HEK293 (cell line): Measurements from ENCODE around the gene LRRC4C.

Experiments used
- CTCF ChIA-PET: fragments of 350-600 bp; formaldehyde crosslinking; extraction: SDS; loops from one replicate; lab custom pipeline; 2021; ENCODE audit warnings: antibody characterized with exemption; lab: Yijun Ruan, JAX
- POLR2A ChIA-PET: fragments of 300-600 bp; formaldehyde crosslinking; extraction: SDS; loops from one replicate; lab custom pipeline; 2020; ENCODE audit warnings: antibody characterized with exemption, inconsistent platforms; lab: Yijun Ruan, JAX
- H3K27ac ChIP-seq: fragments of 200-500 bp; sonication (Bioruptor generic); 2 replicates; pipeline ENCODE4 v1.5.1; 2014; ENCODE audit warnings: low read depth, low read length, control low read depth, inconsistent platforms; ENCODE audit errors: extremely low read depth
- H3K36me3 ChIP-seq, 2 experiments: fragments of 200-500 bp in 1 of 2; sonication (Bioruptor generic) in 1 of 2; 1 replicate in 1 of 2; 2 replicates in 1 of 2; pipeline ENCODE4 v1.5.1; 2014 to 2017; ENCODE audit warnings: inconsistent platforms in 2 of 2, low read length in 2 of 2; ENCODE audit not compliant: control insufficient read depth in 2 of 2, insufficient read depth in 1 of 2
- H3K4me1 ChIP-seq: fragments of 200-500 bp; sonication (Bioruptor generic); 2 replicates; pipeline ENCODE4 v1.5.1; 2014; ENCODE audit warnings: mild to moderate bottlenecking, low read length, inconsistent platforms; ENCODE audit not compliant: control insufficient read depth, insufficient read depth
- H3K4me3 ChIP-seq: 2 replicates; pipeline ENCODE4 v1.5.1; 2011; ENCODE audit warnings: low read depth, mild to moderate bottlenecking, control low read depth, low read length, moderate library complexity
- H3K9me3 ChIP-seq: fragments of 200-500 bp; sonication (Bioruptor generic); 2 replicates; pipeline ENCODE4 v1.5.1; 2014; ENCODE audit warnings: low read depth, low read length, inconsistent platforms; ENCODE audit not compliant: control insufficient read depth, insufficient read depth
- KLF16 ChIP-seq: fragments of 450-650 bp; formaldehyde crosslinking; IDR thresholded peaks from 2 replicates; pipeline ENCODE4 v1.5.1; 2017; ENCODE audit warnings: missing biosample characterization, missing genetic modification characterization
- SCRT2 ChIP-seq: fragments of 450-650 bp; formaldehyde crosslinking; IDR thresholded peaks from 2 replicates; pipeline ENCODE4 v1.5.1; 2016; ENCODE audit warnings: missing biosample characterization, missing genetic modification characterization
- SETDB1 ChIP-seq: IDR thresholded peaks from one replicate; pipeline ENCODE4 v1.6.1; 2017; ENCODE audit warnings: mild to moderate bottlenecking, low read length, moderate library complexity, mixed read lengths; ENCODE audit not compliant: insufficient read length
- TCF7L2 ChIP-seq: IDR thresholded peaks from 2 replicates; pipeline ENCODE4 v1.6.1; 2011; ENCODE audit warnings: low read depth, mild to moderate bottlenecking, inconsistent platforms, low read length, moderate library complexity, borderline replicate concordance
- ZNF112 ChIP-seq: fragments of 450-650 bp; formaldehyde crosslinking; IDR thresholded peaks from 2 replicates; pipeline ENCODE4 v1.5.0; 2017; ENCODE audit warnings: missing biosample characterization, missing genetic modification characterization
- ZNF2 ChIP-seq: fragments of 450-650 bp; formaldehyde crosslinking; IDR thresholded peaks from 2 replicates; pipeline ENCODE4 v1.5.1; 2016; ENCODE audit warnings: missing biosample characterization, missing genetic modification characterization
- ZNF335 ChIP-seq: fragments of 450-650 bp; formaldehyde crosslinking; conservative IDR thresholded peaks from 2 replicates; pipeline ENCODE4 v1.5.1; 2016; ENCODE audit warnings: missing biosample characterization, missing genetic modification characterization
- ZNF341 ChIP-seq: fragments of 450-650 bp; formaldehyde crosslinking; IDR thresholded peaks from 2 replicates; pipeline ENCODE4; 2016; ENCODE audit warnings: low read depth, missing biosample characterization, missing genetic modification characterization
- ZNF350 ChIP-seq: fragments of 450-650 bp; formaldehyde crosslinking; IDR thresholded peaks from 2 replicates; pipeline ENCODE4 v1.5.0; 2017; ENCODE audit warnings: missing biosample characterization, mild to moderate bottlenecking, missing genetic modification characterization
- ZNF510 ChIP-seq: fragments of 450-650 bp; formaldehyde crosslinking; IDR thresholded peaks from 2 replicates; pipeline ENCODE4 v1.5.1; 2018; ENCODE audit warnings: mild to moderate bottlenecking, missing genetic modification characterization, missing biosample characterization; ENCODE audit not compliant: insufficient replicate concordance
- ZNF530 ChIP-seq: fragments of 450-650 bp; formaldehyde crosslinking; IDR thresholded peaks from 2 replicates; pipeline ENCODE4 v1.5.1; 2016; ENCODE audit warnings: low read depth, missing biosample characterization, missing genetic modification characterization
- ZNF701 ChIP-seq: fragments of 450-650 bp; formaldehyde crosslinking; IDR thresholded peaks from 2 replicates; pipeline ENCODE4 v1.5.1; 2016; ENCODE audit warnings: missing biosample characterization, missing genetic modification characterization
- ZNF76 ChIP-seq: fragments of 450-650 bp; formaldehyde crosslinking; IDR thresholded peaks from 2 replicates; pipeline ENCODE4; 2016; ENCODE audit warnings: low read depth, missing biosample characterization, missing genetic modification characterization, borderline replicate concordance
- ZNF776 ChIP-seq: fragments of 450-650 bp; formaldehyde crosslinking; IDR thresholded peaks from 2 replicates; pipeline ENCODE4 v1.5.0; 2017; ENCODE audit warnings: missing biosample characterization, missing genetic modification characterization, borderline replicate concordance
- ZNF830 ChIP-seq: fragments of 450-650 bp; IDR thresholded peaks from 2 replicates; pipeline ENCODE4 v1.5.0; 2018; ENCODE audit warnings: missing biosample characterization, missing genetic modification characterization, low read depth, mild to moderate bottlenecking, moderate library complexity
- TF ChIP-seq, protein P1 (sequence below): fragments of 450-650 bp; formaldehyde crosslinking; IDR thresholded peaks from 2 replicates; pipeline ENCODE4 v1.5.1; 2017; ENCODE audit warnings: missing biosample characterization, missing genetic modification characterization
- TF ChIP-seq, protein P2 (sequence below): fragments of 450-650 bp; formaldehyde crosslinking; IDR thresholded peaks from 2 replicates; pipeline ENCODE4 v1.5.1; 2016; ENCODE audit warnings: missing biosample characterization, missing genetic modification characterization, low read depth
- TF ChIP-seq, protein P3 (sequence below): fragments of 450-650 bp; formaldehyde crosslinking; IDR thresholded peaks from 2 replicates; pipeline ENCODE4 v1.5.1; 2016; ENCODE audit warnings: missing biosample characterization, missing genetic modification characterization
- TF ChIP-seq, protein P4 (sequence below): fragments of 450-650 bp; formaldehyde crosslinking; IDR thresholded peaks from 2 replicates; pipeline ENCODE4 v1.5.1; 2016; ENCODE audit warnings: missing biosample characterization, missing genetic modification characterization
- TF ChIP-seq, protein P5 (sequence below): fragments of 450-650 bp; formaldehyde crosslinking; conservative IDR thresholded peaks from 2 replicates; pipeline ENCODE4 v1.5.1; 2016; ENCODE audit warnings: low read depth, missing biosample characterization, missing genetic modification characterization

Gene LRRC4C

DNA sequence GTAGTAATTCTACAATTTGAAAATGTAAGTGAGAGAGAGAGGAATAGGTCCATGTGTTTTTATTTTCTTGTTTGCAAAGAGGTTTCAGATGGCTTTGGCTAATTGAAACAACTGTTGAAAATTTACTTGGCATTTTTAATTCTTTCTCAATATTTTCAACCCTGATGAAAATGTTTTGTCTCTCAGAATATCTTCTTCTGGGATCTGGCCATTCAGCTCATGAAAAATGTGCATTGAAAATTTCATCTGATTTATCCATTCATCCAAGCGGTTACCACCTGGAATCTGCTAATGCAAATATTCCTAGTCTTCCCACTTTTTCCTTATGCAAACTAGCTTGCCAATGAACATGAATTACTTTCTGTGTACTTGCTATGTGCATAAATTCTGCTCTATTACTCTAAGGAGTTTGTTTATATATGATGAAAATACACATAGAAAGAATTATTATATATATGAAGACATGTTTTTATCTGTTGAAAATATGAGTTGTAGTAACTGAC lies 621.2 kb downstream of the LRRC4C start (continued):
- TF ChIP-seq, protein P1, sequence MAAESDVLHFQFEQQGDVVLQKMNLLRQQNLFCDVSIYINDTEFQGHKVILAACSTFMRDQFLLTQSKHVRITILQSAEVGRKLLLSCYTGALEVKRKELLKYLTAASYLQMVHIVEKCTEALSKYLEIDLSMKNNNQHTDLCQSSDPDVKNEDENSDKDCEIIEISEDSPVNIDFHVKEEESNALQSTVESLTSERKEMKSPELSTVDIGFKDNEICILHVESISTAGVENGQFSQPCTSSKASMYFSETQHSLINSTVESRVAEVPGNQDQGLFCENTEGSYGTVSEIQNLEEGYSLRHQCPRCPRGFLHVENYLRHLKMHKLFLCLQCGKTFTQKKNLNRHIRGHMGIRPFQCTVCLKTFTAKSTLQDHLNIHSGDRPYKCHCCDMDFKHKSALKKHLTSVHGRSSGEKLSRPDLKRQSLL (tag by site-specific recombination): no peak
- TF ChIP-seq ZNF335 (tag by site-specific recombination) (no peak), ZNF830 (tag by site-specific recombination) (no peak), ZNF2 (no peak)
- TF ChIP-seq, protein P2, sequence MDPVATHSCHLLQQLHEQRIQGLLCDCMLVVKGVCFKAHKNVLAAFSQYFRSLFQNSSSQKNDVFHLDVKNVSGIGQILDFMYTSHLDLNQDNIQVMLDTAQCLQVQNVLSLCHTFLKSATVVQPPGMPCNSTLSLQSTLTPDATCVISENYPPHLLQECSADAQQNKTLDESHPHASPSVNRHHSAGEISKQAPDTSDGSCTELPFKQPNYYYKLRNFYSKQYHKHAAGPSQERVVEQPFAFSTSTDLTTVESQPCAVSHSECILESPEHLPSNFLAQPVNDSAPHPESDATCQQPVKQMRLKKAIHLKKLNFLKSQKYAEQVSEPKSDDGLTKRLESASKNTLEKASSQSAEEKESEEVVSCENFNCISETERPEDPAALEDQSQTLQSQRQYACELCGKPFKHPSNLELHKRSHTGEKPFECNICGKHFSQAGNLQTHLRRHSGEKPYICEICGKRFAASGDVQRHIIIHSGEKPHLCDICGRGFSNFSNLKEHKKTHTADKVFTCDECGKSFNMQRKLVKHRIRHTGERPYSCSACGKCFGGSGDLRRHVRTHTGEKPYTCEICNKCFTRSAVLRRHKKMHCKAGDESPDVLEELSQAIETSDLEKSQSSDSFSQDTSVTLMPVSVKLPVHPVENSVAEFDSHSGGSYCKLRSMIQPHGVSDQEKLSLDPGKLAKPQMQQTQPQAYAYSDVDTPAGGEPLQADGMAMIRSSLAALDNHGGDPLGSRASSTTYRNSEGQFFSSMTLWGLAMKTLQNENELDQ (tag by site-specific recombination): no peak
- TF ChIP-seq, protein P3, sequence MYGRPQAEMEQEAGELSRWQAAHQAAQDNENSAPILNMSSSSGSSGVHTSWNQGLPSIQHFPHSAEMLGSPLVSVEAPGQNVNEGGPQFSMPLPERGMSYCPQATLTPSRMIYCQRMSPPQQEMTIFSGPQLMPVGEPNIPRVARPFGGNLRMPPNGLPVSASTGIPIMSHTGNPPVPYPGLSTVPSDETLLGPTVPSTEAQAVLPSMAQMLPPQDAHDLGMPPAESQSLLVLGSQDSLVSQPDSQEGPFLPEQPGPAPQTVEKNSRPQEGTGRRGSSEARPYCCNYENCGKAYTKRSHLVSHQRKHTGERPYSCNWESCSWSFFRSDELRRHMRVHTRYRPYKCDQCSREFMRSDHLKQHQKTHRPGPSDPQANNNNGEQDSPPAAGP (tag by site-specific recombination): no peak
- TF ChIP-seq, all 188 proteins: peak for 0

DNA sequence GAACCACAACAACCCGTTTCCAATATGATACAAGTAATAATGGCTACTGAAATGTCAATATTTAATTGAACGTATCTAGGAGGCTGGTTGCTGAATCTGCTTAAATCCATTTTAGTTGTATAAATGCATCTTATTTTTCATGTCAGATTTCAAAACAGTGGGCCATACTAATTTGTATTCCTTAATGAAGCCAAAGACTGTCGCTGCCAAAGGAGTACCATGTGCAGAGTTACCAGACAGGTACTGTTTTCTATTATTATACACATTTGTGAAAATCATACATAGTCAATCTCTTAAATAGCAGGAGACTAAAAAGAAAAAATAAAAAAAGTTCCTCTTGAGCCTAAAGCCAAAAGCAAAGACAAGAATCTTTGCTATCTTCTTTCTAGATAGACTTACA lies 632.3 kb downstream of the LRRC4C start:
- no peak for TF ChIP-seq ZNF776 (tag by site-specific recombination)
- ChIA-PET CTCF (no interaction called here), POLR2A (no interaction called here)
- Histone ChIP-seq H3K4me1 (no peaks in the 10 kb centered on the region), H3K9me3 (no peaks in the 10 kb centered on the region), H3K36me3 (no peaks in the 10 kb centered on the region), H3K4me3 (no peak overlapping the region), H3K27ac (no peak overlapping the region)

DNA sequence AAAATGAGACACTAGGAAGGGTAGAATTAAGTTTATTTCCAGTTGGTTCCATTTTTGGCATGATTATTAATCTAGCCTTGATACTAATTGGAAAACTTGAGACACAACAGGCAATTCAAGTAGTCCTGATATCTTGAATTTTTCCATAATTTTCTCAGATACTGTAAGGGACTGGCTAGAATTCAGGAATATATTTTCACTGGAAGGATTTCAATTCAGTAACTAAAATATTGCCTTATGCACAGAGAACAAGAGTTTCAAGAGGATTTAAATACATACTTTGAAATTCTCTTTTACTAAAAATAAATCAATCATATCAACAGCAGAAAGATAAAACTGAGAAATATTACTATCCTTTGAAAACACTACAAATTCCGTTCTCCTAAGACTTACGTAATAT lies 632.9 kb downstream of the LRRC4C start:
- no peaks in the 10 kb centered on the region for H3K4me1 ChIP-seq
- POLR2A ChIA-PET: no interaction called here
- CTCF ChIA-PET: no interaction called here
- TF ChIP-seq, protein P4, sequence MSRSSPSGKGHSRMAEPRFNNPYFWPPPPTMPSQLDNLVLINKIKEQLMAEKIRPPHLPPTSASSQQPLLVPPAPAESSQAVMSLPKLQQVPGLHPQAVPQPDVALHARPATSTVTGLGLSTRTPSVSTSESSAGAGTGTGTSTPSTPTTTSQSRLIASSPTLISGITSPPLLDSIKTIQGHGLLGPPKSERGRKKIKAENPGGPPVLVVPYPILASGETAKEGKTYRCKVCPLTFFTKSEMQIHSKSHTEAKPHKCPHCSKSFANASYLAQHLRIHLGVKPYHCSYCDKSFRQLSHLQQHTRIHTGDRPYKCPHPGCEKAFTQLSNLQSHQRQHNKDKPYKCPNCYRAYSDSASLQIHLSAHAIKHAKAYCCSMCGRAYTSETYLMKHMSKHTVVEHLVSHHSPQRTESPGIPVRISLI: no peak
- TF ChIP-seq ZNF530 (tag by site-specific recombination): no peak
- TF ChIP-seq ZNF112 (tag by site-specific recombination): no peak
- TF ChIP-seq, protein P5, sequence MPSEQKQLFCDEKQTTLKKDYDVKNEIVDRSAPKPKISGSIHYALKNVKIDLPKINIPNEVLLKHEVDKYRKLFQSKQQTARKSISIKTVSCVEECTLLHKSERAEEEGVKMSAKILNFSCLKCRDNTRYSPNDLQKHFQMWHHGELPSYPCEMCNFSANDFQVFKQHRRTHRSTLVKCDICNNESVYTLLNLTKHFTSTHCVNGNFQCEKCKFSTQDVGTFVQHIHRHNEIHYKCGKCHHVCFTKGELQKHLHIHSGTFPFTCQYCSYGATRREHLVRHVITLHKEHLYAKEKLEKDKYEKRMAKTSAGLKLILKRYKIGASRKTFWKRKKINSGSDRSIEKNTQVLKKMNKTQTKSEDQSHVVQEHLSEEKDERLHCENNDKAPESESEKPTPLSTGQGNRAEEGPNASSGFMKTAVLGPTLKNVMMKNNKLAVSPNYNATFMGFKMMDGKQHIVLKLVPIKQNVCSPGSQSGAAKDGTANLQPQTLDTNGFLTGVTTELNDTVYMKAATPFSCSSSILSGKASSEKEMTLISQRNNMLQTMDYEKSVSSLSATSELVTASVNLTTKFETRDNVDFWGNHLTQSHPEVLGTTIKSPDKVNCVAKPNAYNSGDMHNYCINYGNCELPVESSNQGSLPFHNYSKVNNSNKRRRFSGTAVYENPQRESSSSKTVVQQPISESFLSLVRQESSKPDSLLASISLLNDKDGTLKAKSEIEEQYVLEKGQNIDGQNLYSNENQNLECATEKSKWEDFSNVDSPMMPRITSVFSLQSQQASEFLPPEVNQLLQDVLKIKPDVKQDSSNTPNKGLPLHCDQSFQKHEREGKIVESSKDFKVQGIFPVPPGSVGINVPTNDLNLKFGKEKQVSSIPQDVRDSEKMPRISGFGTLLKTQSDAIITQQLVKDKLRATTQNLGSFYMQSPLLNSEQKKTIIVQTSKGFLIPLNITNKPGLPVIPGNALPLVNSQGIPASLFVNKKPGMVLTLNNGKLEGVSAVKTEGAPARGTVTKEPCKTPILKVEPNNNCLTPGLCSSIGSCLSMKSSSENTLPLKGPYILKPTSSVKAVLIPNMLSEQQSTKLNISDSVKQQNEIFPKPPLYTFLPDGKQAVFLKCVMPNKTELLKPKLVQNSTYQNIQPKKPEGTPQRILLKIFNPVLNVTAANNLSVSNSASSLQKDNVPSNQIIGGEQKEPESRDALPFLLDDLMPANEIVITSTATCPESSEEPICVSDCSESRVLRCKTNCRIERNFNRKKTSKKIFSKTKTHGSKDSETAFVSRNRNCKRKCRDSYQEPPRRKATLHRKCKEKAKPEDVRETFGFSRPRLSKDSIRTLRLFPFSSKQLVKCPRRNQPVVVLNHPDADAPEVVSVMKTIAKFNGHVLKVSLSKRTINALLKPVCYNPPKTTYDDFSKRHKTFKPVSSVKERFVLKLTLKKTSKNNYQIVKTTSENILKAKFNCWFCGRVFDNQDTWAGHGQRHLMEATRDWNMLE (tag by site-specific recombination): no peak
- no peak for TF ChIP-seq TCF7L2
- TF ChIP-seq SCRT2 (tag by site-specific recombination): no peak
- TF ChIP-seq KLF16: no peak
- no peak for TF ChIP-seq ZNF350 (tag by site-specific recombination)
- TF ChIP-seq ZNF76 (tag by site-specific recombination): no peak
- no peak for TF ChIP-seq ZNF701
- TF ChIP-seq SETDB1: no peak
- no peak for TF ChIP-seq ZNF341 (tag by site-specific recombination)
- TF ChIP-seq ZNF510 (tag by site-specific recombination): no peak
- H3K27ac ChIP-seq: no peak overlapping the region
- H3K36me3 ChIP-seq: no peaks in the 10 kb centered on the region
- no peak overlapping the region for H3K4me3 ChIP-seq
- no peaks in the 10 kb centered on the region for H3K9me3 ChIP-seq
